Kidney epithelial cell (primary cell): ENCODE data around the gene A4GNT. TPM values are rescaled to one million over a fixed set of nuclear protein-coding genes. Genes with fewer than 3 reads are reported as not detected.
A peak's percentile ranks its signal among the peaks of the same experiment; 100 is the strongest.

Experiments
- DNase-seq: peaks from one replicate; pipeline ENCODE4 v3.0.0-alpha.2; 2010; ENCODE audit warnings: low read depth
- H3K27me3 ChIP-seq: 2 replicates; pipeline ENCODE4 v1.6.0; 2011; ENCODE audit warnings: low read length; ENCODE audit not compliant: control insufficient read depth, insufficient read depth
- H3K36me3 ChIP-seq: 2 replicates; pipeline ENCODE4 v1.5.1; 2011; ENCODE audit warnings: low read length; ENCODE audit not compliant: control insufficient read depth, insufficient read depth
- H3K4me3 ChIP-seq: 2 replicates; pipeline ENCODE4 v1.5.1; 2011; ENCODE audit warnings: low read depth, mild to moderate bottlenecking, control low read depth, low read length
- CTCF ChIP-seq: IDR thresholded peaks from 2 replicates; pipeline ENCODE4 v1.5.1; 2011; ENCODE audit warnings: mild to moderate bottlenecking, moderate library complexity, low read length, control low read depth, inconsistent platforms; ENCODE audit not compliant: insufficient read depth, poor library complexity, severe bottlenecking
- total RNA-seq: library from RNA; depleted of rRNA; stranded (reverse); fragments of >200 nt; gene quantifications from 2 replicates; pipeline ENCODE4 v1.2.3, GENCODE V29; 2015

A4GNT gene
- total RNA-seq, 1 donor from 2014 or later = not detected

DNA sequence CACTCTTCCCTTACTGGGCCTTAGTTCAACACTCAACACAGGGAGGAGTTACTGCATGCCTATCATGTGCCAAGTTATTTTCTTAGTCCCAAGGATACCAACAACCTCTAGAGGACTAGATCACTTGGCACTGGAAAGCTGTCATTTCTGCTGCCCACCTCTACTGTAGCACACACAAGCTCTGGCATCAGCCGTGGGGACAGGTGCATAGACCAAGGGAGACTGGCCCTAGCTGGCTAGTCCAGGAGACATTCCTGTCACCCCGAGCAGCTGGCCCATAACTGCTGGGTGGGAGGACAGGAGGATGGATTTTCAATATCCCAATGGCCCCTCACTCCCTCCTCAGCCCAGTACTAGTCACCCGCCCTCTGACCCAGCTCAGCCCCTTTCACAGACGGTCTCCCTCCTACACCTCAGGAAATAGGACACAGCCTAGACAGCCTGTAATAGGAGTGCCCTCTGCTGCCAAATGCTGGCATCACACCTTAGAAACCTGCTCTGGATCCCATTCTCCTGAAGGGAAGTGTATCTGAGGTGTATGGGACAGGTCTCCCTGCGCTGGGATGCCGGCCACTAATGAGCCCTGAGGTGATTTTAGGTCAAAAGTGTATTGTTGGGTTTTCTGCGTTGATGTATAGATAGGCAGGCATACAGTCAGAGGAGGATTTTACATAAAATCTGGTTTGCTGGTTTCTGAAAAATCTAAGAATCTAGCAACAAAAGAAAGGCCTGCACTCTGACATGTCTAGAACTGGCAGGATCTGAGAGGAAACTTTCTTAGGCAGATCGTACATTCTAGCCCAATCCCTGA lies 13.4 kb downstream of the A4GNT start:
- Histone ChIP-seq H3K36me3 (no peaks in the 10 kb centered on the region), H3K27me3 (no peaks in the 10 kb centered on the region), H3K4me3 (no peak overlapping the region)
- TF ChIP-seq CTCF = peak; percentile 93
- DNase-seq = peak; percentile 39

- Histone ChIP-seq H3K4me3 (peak within 1 kb of the TSS; percentile 68), H3K27me3 (no peaks in the 10 kb centered on the region), H3K36me3 (no peaks in the 10 kb centered on the region)
- peak; percentile 31 for DNase-seq
- no peak for TF ChIP-seq CTCF
Observed at GRCh38 chr3:138114988-138115971, 16.9 kb downstream of the A4GNT start, which contains the start of gene DZIP1L. Gene DZIP1L, minus strand, starts transcription at chr3:138115608. Its CDS starts 11,637 bp downstream, at chr3:138103971.

GRCh38 chr3:138114431-138114918 lies 17.7 kb downstream of the A4GNT start:
- no peak for TF ChIP-seq CTCF
- H3K36me3 ChIP-seq = no peaks in the 10 kb centered on the region
- H3K27me3 ChIP-seq = no peaks in the 10 kb centered on the region
- no peak for DNase-seq
- peak overlapping the region; percentile 68 for H3K4me3 ChIP-seq

GRCh38 chr3:138113326-138113725 lies 18.9 kb downstream of the A4GNT start:
- DNase-seq = peak; percentile 84
- Histone ChIP-seq H3K27me3 (no peaks in the 10 kb centered on the region), H3K36me3 (no peaks in the 10 kb centered on the region), H3K4me3 (no peak overlapping the region)
- no peak for TF ChIP-seq CTCF

GRCh38 chr3:138112362-138112761 lies 19.8 kb downstream of the A4GNT start:
- no peak for DNase-seq
- Histone ChIP-seq H3K4me3 (no peak overlapping the region), H3K36me3 (no peaks in the 10 kb centered on the region), H3K27me3 (no peaks in the 10 kb centered on the region)
- TF ChIP-seq CTCF = no peak
